Neural cell (in vitro differentiated cells): ENCODE data around the gene SYT17. TPM values are rescaled to one million over a fixed set of nuclear protein-coding genes. Genes with fewer than 3 reads are reported as not detected.

Experiments used
- H2AFZ ChIP-seq: fragments of 200-600, 300-800 bp; sonication (generic), shearing (Covaris generic); 2 replicates; pipeline ENCODE4 v1.6.0; 2014; ENCODE audit warnings: low read depth, mild to moderate bottlenecking, antibody characterized with exemption, low read length, moderate library complexity
- H3F3A ChIP-seq: fragments of 200-600 bp; shearing (Covaris generic); 2 replicates; pipeline ENCODE4 v1.6.1; 2016; ENCODE audit warnings: mild to moderate bottlenecking, moderate library complexity, mixed read lengths, antibody characterized with exemption, low read length; ENCODE audit not compliant: insufficient read depth, poor library complexity, severe bottlenecking
- H3K27ac ChIP-seq: fragments of 200-600, 300-800 bp; sonication (generic), shearing (Covaris generic); 2 replicates; pipeline ENCODE4 v1.5.1; 2014; ENCODE audit warnings: mild to moderate bottlenecking, low read length, moderate library complexity
- H3K27me3 ChIP-seq: fragments of 300-800, 200-600 bp; sonication (generic), shearing (Covaris generic); 2 replicates; pipeline ENCODE4 v1.6.0; 2014; ENCODE audit warnings: mild to moderate bottlenecking, low read depth, low read length, moderate library complexity; ENCODE audit not compliant: insufficient read depth
- H3K36me3 ChIP-seq: fragments of 300-800, 200-600 bp; sonication (generic), shearing (Covaris generic); 2 replicates; pipeline ENCODE4 v1.5.1; 2014; ENCODE audit warnings: mild to moderate bottlenecking, antibody characterized with exemption, low read length, moderate library complexity; ENCODE audit not compliant: insufficient read depth
- H3K4me2 ChIP-seq: fragments of 300-800, 200-600 bp; sonication (generic), shearing (Covaris generic); 2 replicates; pipeline ENCODE4 v1.6.0; 2014; ENCODE audit warnings: mild to moderate bottlenecking, low read length
- H3K4me3 ChIP-seq: fragments of 300-800, 200-600 bp; sonication (generic), shearing (Covaris generic); 2 replicates; pipeline ENCODE4 v1.5.1; 2014; ENCODE audit warnings: mild to moderate bottlenecking, low read length, moderate library complexity
- H3K79me2 ChIP-seq: fragments of 200-600 bp; shearing (Covaris generic); replicated peaks from 2 replicates; pipeline ENCODE4 v1.6.0; 2014; ENCODE audit warnings: mild to moderate bottlenecking, low read length, moderate library complexity; ENCODE audit not compliant: insufficient read depth
- H3K9ac ChIP-seq: fragments of 300-800, 200-600 bp; sonication (generic), shearing (Covaris generic); 2 replicates; pipeline ENCODE4 v1.6.1; 2016; ENCODE audit warnings: mild to moderate bottlenecking, low read length, mixed read lengths
- H3K9me2 ChIP-seq: fragments of 200-600 bp; shearing (Covaris generic); 2 replicates; pipeline ENCODE4 v1.6.1; 2016; ENCODE audit warnings: mild to moderate bottlenecking, low read length, mixed read lengths; ENCODE audit not compliant: insufficient read depth
- H3K9me3 ChIP-seq: fragments of 200-600, 300-800 bp; sonication (generic), shearing (Covaris generic); 2 replicates; pipeline ENCODE4 v1.6.1; 2016; ENCODE audit warnings: mild to moderate bottlenecking, mixed run types, low read length, moderate library complexity, mixed read lengths
- H4K20me1 ChIP-seq: fragments of 200-600 bp; shearing (Covaris generic); 2 replicates; pipeline ENCODE4 v1.6.1; 2016; ENCODE audit warnings: mild to moderate bottlenecking, mixed run types; ENCODE audit not compliant: insufficient read depth
- EP300 ChIP-seq: fragments of 450-650 bp; conservative IDR thresholded peaks from 2 replicates; pipeline ENCODE4 v1.6.1; 2014; ENCODE audit warnings: antibody characterized with exemption, mild to moderate bottlenecking, moderate library complexity; ENCODE audit not compliant: poor library complexity, severe bottlenecking
- EZH2 ChIP-seq: fragments of 200-600, 300-800 bp; shearing (Covaris generic), sonication (generic); IDR thresholded peaks from 2 replicates; pipeline ENCODE4 v1.6.1; 2014; ENCODE audit warnings: antibody characterized with exemption, low read length, borderline replicate concordance, mild to moderate bottlenecking; ENCODE audit not compliant: insufficient read depth, poor library complexity, severe bottlenecking
- MXI1 ChIP-seq: fragments of 450-650 bp; conservative IDR thresholded peaks from 2 replicates; pipeline ENCODE4 v1.6.1; 2014; ENCODE audit warnings: antibody characterized with exemption, mild to moderate bottlenecking; ENCODE audit not compliant: poor library complexity, severe bottlenecking
- POLR2AphosphoS5 ChIP-seq: IDR thresholded peaks from 2 replicates; pipeline ENCODE4 v1.6.1; 2012
- RAD21 ChIP-seq: fragments of 450-650 bp; conservative IDR thresholded peaks from 2 replicates; pipeline ENCODE4 v1.6.1; 2014; ENCODE audit warnings: antibody characterized with exemption, mild to moderate bottlenecking, moderate library complexity
- SMC3 ChIP-seq: fragments of 450-650 bp; conservative IDR thresholded peaks from 2 replicates; pipeline ENCODE4 v1.6.1; 2014; ENCODE audit warnings: antibody characterized with exemption, mild to moderate bottlenecking, moderate library complexity; ENCODE audit not compliant: poor library complexity
- TAF1 ChIP-seq: IDR thresholded peaks from 2 replicates; pipeline ENCODE4 v1.6.1; 2012; ENCODE audit warnings: low read depth
- polyA plus RNA-seq: library from polyadenylated mRNA; depleted of rRNA; stranded (reverse); fragments of >200 nt; gene quantifications from 2 replicates; pipeline ENCODE4 v1.2.3, GENCODE V29; 2014
- TF ChIP-seq, protein P1 (sequence below): IDR thresholded peaks from 2 replicates; pipeline ENCODE4 v1.6.1; 2012; ENCODE audit warnings: borderline replicate concordance
- TF ChIP-seq, protein P2 (sequence below): fragments of 450-650 bp; IDR thresholded peaks from 2 replicates; pipeline ENCODE4 v1.5.1; 2014; ENCODE audit warnings: antibody characterized with exemption, mild to moderate bottlenecking, moderate library complexity; ENCODE audit not compliant: poor library complexity, severe bottlenecking

The SYT17 gene
- polyA plus RNA-seq, 1 donor from 2014 or later = 3.0 TPM

DNA sequence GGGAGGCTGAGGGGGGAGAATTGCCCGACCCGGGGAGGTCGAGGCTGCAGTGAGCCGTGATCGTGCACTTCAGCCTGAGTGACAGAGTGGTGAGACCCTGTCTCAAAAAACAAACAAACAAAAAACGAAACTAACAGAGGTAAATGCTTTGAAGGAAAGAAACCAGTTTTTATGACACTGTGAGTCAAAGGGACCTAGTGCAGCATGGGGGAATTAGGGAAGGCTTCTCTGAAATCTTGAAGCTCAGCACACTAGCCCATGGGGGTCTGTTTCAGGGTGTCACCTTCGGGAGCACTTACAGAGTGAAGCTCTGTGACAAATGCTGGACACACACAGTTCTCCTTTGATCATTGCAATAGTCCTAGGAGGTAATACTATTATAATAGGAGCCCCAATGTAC lies 37.7 kb upstream of the SYT17 start (continued):
- no peak for TF ChIP-seq MXI1
- no peak for TF ChIP-seq TAF1
- TF ChIP-seq EP300 = no peak
- TF ChIP-seq SMC3 = no peak

DNA sequence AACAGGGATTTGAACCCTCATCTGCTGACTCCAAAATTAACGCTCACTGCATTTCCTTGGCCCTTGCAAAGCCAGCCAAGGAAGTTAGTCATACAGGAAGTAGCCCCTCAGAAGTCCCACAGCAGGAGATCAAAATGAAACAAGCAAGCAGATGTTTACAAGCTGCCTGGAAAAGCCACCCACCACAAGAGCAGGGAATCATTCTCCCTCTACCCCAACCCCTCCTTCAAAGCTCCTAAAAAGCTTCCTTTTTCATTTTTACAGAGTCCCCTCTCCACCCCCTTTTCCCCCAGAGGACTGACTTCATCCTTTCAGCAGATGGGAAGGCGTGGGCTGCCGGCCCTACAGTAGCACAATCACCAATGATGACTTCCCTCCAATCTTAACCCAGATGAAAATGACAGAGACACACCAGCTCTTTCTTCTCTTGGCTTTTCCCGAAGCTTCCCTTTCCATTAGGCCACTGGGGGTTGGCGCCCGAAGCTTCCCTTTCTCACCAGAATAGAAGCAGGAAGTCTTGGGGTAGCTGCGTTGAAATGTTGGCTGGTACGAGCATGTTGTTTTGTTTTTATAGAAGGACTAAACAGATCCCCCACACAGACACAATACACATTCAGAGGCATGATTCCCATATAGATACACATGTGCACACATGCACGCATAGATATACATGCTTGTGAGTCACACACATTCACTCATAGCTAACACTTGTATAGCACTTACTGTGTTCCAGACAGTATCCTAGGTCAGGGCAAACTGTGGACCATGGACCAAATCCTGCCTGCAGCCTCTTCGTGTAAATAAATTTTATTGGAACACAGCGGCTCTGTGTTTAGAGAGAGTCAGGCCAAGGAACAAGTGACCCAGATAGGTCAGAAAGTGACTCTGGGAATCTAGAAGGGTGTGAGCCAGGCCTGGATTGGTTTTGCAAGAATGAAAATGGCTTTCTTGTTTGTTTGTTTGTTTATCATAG lies 36.9 kb upstream of the SYT17 start:
- H3K27ac ChIP-seq = no peak overlapping the region
- H3K9me3 ChIP-seq = no peaks in the 10 kb centered on the region
- TF ChIP-seq POLR2AphosphoS5 (no peak), EZH2 (no peak), MXI1 (no peak), SMC3 (no peak), EP300 (no peak), TAF1 (no peak), RAD21 (no peak)
- TF ChIP-seq, protein P1, sequence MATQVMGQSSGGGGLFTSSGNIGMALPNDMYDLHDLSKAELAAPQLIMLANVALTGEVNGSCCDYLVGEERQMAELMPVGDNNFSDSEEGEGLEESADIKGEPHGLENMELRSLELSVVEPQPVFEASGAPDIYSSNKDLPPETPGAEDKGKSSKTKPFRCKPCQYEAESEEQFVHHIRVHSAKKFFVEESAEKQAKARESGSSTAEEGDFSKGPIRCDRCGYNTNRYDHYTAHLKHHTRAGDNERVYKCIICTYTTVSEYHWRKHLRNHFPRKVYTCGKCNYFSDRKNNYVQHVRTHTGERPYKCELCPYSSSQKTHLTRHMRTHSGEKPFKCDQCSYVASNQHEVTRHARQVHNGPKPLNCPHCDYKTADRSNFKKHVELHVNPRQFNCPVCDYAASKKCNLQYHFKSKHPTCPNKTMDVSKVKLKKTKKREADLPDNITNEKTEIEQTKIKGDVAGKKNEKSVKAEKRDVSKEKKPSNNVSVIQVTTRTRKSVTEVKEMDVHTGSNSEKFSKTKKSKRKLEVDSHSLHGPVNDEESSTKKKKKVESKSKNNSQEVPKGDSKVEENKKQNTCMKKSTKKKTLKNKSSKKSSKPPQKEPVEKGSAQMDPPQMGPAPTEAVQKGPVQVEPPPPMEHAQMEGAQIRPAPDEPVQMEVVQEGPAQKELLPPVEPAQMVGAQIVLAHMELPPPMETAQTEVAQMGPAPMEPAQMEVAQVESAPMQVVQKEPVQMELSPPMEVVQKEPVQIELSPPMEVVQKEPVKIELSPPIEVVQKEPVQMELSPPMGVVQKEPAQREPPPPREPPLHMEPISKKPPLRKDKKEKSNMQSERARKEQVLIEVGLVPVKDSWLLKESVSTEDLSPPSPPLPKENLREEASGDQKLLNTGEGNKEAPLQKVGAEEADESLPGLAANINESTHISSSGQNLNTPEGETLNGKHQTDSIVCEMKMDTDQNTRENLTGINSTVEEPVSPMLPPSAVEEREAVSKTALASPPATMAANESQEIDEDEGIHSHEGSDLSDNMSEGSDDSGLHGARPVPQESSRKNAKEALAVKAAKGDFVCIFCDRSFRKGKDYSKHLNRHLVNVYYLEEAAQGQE = no peak
- TF ChIP-seq, protein P2, sequence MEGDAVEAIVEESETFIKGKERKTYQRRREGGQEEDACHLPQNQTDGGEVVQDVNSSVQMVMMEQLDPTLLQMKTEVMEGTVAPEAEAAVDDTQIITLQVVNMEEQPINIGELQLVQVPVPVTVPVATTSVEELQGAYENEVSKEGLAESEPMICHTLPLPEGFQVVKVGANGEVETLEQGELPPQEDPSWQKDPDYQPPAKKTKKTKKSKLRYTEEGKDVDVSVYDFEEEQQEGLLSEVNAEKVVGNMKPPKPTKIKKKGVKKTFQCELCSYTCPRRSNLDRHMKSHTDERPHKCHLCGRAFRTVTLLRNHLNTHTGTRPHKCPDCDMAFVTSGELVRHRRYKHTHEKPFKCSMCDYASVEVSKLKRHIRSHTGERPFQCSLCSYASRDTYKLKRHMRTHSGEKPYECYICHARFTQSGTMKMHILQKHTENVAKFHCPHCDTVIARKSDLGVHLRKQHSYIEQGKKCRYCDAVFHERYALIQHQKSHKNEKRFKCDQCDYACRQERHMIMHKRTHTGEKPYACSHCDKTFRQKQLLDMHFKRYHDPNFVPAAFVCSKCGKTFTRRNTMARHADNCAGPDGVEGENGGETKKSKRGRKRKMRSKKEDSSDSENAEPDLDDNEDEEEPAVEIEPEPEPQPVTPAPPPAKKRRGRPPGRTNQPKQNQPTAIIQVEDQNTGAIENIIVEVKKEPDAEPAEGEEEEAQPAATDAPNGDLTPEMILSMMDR = no peak
- no peaks in the 10 kb centered on the region for H3F3A ChIP-seq
- H3K4me3 ChIP-seq = no peak overlapping the region
- no peaks in the 10 kb centered on the region for H3K27me3 ChIP-seq
- H3K36me3 ChIP-seq = no peaks in the 10 kb centered on the region
- H3K79me2 ChIP-seq = no peaks in the 10 kb centered on the region
- H4K20me1 ChIP-seq = no peaks in the 10 kb centered on the region
- H3K9ac ChIP-seq = no peak overlapping the region
- H3K4me2 ChIP-seq = no peak overlapping the region
- H3K9me2 ChIP-seq = no peaks in the 10 kb centered on the region
- H2AFZ ChIP-seq = no peak overlapping the region

DNA sequence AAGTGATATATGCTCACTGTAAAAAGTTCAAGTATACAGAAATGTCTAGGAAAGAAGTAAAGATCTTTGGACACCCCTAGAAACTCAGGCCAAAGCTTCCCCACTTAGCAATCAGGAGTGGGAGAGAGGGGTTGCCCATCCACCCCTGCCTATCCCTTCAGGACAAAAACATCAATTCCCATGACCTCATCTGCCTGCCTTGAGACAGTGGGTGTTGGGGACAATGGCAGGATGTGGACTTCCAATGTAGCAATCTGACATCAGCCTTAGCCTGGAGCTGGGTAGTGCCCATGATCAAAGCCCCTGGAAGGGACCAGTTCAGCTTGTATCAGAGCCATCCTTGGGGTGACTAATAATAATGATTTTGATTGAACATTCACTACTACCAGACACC lies 36.2 kb upstream of the SYT17 start:
- Histone ChIP-seq H2AFZ (no peak overlapping the region), H3K27ac (no peak overlapping the region), H3K9ac (no peak overlapping the region), H3K79me2 (no peaks in the 10 kb centered on the region), H3K9me2 (no peaks in the 10 kb centered on the region), H4K20me1 (no peaks in the 10 kb centered on the region), H3K4me3 (no peak overlapping the region), H3K36me3 (no peaks in the 10 kb centered on the region), H3K27me3 (no peaks in the 10 kb centered on the region), H3K9me3 (no peaks in the 10 kb centered on the region), H3F3A (no peaks in the 10 kb centered on the region), H3K4me2 (no peak overlapping the region)
- no peak for TF ChIP-seq POLR2AphosphoS5
- no peak for TF ChIP-seq SMC3
- TF ChIP-seq TAF1 = no peak
- TF ChIP-seq RAD21 = no peak
- TF ChIP-seq EP300 = no peak
- TF ChIP-seq, protein P1 = no peak
- TF ChIP-seq EZH2 = no peak
- TF ChIP-seq, protein P2 = no peak
- no peak for TF ChIP-seq MXI1
